Activated gamma-delta T cell treated with anti-CD3 and anti-CD28 coated beads, Interleukin-2, amount 50 U/mL, for 16 hours (primary cell): Measurements from ENCODE around the gene PLCD4.

Source experiments
- DNase-seq: peaks from one replicate; pipeline ENCODE4 v3.0.0-alpha.2; 2020; ENCODE audit warnings: low read depth

PLCD4 gene

GRCh38 chr2:218664653-218665052 is 57.0 kb downstream of the PLCD4 start:
- no peak for DNase-seq

- no peak for DNase-seq
Measured at GRCh38 chr2:218671097-218671653, 63.5 kb downstream of the PLCD4 start.

DNA sequence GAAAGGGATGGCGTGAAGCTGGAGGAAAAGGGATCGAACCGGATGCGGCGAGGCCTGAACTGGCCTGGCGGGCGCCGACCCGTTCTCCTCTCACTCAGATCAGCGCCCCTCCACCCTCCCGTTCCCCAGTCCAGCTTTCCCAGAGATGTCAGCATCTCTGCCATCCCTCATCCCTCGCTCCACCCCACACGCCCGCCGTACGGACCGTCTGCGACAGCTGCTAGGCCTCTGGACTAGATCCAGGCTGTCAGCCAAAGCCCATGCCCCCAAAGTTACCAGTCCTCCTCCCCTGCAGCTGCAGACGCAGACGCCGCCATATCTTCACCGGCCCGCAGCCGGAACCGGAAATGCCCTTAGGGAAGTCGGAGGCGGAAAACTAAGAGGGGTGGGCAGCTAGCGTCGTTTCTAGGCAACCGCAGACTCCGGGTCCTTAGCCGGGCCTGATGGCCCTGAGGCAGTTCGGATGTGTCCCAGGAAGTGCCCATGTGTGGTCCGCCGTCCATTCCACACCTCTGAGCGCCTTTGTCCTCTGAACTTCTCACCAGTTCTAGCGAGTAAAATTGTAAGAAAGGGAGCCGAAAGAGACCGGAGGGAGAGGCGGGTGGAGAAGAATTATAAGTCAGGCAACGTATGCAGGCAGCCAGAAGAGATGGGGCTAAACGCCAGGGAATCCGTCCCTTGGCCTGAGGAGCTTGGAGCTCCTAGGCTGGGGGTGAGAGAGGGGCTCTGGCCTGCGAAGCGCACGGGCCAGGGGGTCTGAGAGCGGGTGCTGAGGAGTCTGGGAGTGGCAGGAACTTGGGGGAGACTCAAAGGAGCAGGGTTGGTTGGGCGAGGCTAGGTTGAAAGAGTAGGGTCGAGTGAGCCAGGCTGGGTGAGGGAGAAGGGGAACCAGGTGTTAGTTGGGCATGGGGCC is 64.2 kb downstream of the PLCD4 start, which contains the start of the genes RNF25 and STK36:
TSS of gene RNF25 (minus strand) at position 349 of the 913 bp plus-strand sequence. CDS start at position 317, 32 bp downstream.
TSS of gene STK36 (plus strand) at position 433 of the 913 bp plus-strand sequence. CDS start 744 bp downstream, outside the sequence.
- peak; percentile 72 for DNase-seq

- DNase-seq = no peak
Measured at GRCh38 chr2:218679119-218679518, 71.4 kb downstream of the PLCD4 start.

DNA sequence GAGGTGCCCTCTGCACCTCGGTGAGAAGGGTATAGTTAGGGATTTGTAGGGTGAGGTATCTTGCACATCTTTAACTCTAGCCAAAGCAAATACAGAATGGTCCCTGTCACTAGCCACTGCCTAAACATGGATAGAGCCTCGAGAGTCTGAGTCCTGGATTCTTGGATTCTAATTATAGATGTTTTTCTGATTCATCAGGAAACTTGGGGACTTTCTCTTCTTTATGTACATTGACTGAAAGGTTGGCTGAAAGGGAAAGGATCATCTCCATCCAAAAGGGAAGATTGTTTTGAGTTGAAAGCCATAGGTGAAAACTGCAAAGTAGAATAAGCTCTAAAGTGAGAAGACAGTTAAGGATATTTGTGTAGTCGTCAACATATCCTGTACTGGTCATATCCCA is 72.4 kb downstream of the PLCD4 start:
- no peak for DNase-seq
